Prostate gland (tissue), 2 donors: Measurements from ENCODE around the gene AKAP13.
"Not testable (repeated sequence)": the region's sequence is repeated elsewhere in the genome, so short reads cannot be mapped to it uniquely, and the experiment has no call there.

ENCODE experiments used
- POLR2A ChIP-seq: fragments of 450-650 bp; IDR thresholded peaks from one replicate; pipeline ENCODE4 v1.6.1; 2016; ENCODE audit warnings: antibody characterized with exemption, mild to moderate bottlenecking
- POLR2AphosphoS5 ChIP-seq: sonication (generic); formaldehyde crosslinking; IDR thresholded peaks from one replicate; pipeline ENCODE4 v1.6.1; 2017; ENCODE audit warnings: antibody characterized with exemption
- TF ChIP-seq, protein P1 (sequence below), 4 experiments: fragments of 200-600 bp in 2 of 4; fragments of 450-650 bp in 2 of 4; sonication (generic) in 2 of 4; IDR thresholded peaks; 1 replicate in 3 of 4; 2 replicates in 1 of 4; pipeline ENCODE4 v1.5.1; 2016 to 2019; ENCODE audit warnings: antibody characterized with exemption in 4 of 4, mild to moderate bottlenecking in 2 of 4, moderate library complexity in 2 of 4

DNA sequence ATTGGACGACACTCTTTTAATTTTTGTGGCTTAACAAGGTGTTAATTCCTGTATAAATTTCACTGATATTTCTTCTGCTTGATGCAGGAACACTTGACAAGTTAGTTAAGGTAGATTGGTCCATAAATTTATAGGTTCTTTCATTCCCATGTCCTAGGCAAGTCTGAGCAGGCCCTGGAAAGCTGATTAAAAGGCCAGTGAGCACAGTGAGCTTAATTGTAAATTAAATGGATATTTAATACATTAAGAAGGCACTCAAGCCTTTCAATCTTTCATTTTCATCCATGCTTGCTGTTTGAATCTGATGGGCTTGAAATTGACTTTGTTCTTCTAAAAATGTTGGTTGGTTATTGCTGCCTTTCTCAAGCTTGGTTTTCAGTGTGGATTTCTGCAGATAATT, 103.6 kb downstream of the AKAP13 start:
- TF ChIP-seq, protein P1, sequence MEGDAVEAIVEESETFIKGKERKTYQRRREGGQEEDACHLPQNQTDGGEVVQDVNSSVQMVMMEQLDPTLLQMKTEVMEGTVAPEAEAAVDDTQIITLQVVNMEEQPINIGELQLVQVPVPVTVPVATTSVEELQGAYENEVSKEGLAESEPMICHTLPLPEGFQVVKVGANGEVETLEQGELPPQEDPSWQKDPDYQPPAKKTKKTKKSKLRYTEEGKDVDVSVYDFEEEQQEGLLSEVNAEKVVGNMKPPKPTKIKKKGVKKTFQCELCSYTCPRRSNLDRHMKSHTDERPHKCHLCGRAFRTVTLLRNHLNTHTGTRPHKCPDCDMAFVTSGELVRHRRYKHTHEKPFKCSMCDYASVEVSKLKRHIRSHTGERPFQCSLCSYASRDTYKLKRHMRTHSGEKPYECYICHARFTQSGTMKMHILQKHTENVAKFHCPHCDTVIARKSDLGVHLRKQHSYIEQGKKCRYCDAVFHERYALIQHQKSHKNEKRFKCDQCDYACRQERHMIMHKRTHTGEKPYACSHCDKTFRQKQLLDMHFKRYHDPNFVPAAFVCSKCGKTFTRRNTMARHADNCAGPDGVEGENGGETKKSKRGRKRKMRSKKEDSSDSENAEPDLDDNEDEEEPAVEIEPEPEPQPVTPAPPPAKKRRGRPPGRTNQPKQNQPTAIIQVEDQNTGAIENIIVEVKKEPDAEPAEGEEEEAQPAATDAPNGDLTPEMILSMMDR (IDR thresholded peaks at IDR 0.05), result not testable (repeated sequence)
- TF ChIP-seq POLR2A, POLR2AphosphoS5: not testable (repeated sequence)
